Vagina (tissue), 2 donors: ENCODE measurements around the gene UQCRC1. TPM values are rescaled to one million over a fixed set of nuclear protein-coding genes. Genes with fewer than 3 reads are reported as not detected.

Experiments used
- DNase-seq, 2 donors: peaks; one replicate each; pipeline ENCODE4 v3.0.0-alpha.2; 2017; ENCODE audit errors: extremely low spot score in 2 of 2
- H3K27ac ChIP-seq: fragments of 200-600 bp; sonication (generic); one replicate; pipeline ENCODE4 v1.5.1; 2019
- H3K27me3 ChIP-seq: fragments of 200-600 bp; sonication (generic); one replicate; pipeline ENCODE4 v1.5.1; 2019
- H3K36me3 ChIP-seq, 2 donors: fragments of 200-600 bp; sonication (generic); one replicate each; pipeline ENCODE4 v1.5.1; 2017 to 2019
- H3K4me1 ChIP-seq: fragments of 200-600 bp; sonication (generic); one replicate; pipeline ENCODE4 v1.5.1; 2019
- H3K4me3 ChIP-seq, 2 donors: fragments of 200-600 bp; sonication (generic); 1 replicate in 1 of 2; 2 replicates in 1 of 2; pipeline ENCODE4 v1.5.1; 2016 to 2019
- H3K9me3 ChIP-seq: fragments of 200-600 bp; sonication (generic); one replicate; pipeline ENCODE4 v1.5.1; 2019
- CTCF ChIP-seq, 3 experiments: fragments of 450-650 bp in 2 of 3; fragments of 200-600 bp in 1 of 3; sonication (generic) in 1 of 3; IDR thresholded peaks; one replicate each; pipeline ENCODE4 v1.5.1; 2017 to 2019; ENCODE audit warnings: antibody characterized with exemption in 3 of 3, mild to moderate bottlenecking in 2 of 3, moderate library complexity in 2 of 3
- POLR2A ChIP-seq, 2 donors: fragments of 450-650 bp; IDR thresholded peaks; one replicate each; pipeline ENCODE4 v1.6.1; 2017; ENCODE audit warnings: antibody characterized with exemption in 2 of 2, mild to moderate bottlenecking in 2 of 2, moderate library complexity in 2 of 2
- POLR2AphosphoS5 ChIP-seq, 2 donors: sonication (generic); formaldehyde crosslinking; IDR thresholded peaks; one replicate each; pipeline ENCODE4 v1.9.0; 2017; ENCODE audit warnings: antibody characterized with exemption in 2 of 2, mild to moderate bottlenecking in 2 of 2, low read depth in 1 of 2; ENCODE audit not compliant: insufficient read depth in 1 of 2
- intact Hi-C: fragments of 100-400 bp; cut with DNase I; formaldehyde crosslinking; loops from one replicate; pipeline ENCODE4 v1.15.1; 2023
- total RNA-seq: library from RNA; depleted of rRNA; stranded (reverse); fragments of >200 nt; gene quantifications from one replicate; pipeline ENCODE4 v1.2.3, GENCODE V29; 2016

UQCRC1 gene
- total RNA-seq, 1 donor from 2014 or later, result 190 TPM

GRCh38 chr3:48612309-48612708 is 2.9 kb upstream of the UQCRC1 start:
- DNase-seq, result no peak
- no peak for TF ChIP-seq POLR2AphosphoS5 (IDR thresholded peaks at IDR 0.05; ENCODE audit: insufficient read depth in 1 of 2, low read depth in 1 of 2)
- TF ChIP-seq CTCF (IDR thresholded peaks at IDR 0.05), result no peak
- TF ChIP-seq POLR2A (IDR thresholded peaks at IDR 0.05), result no peak
- intact Hi-C loops, result no loop called here
- Histone ChIP-seq H3K9me3 (no peaks in the 10 kb centered on the region), H3K27ac (no peak overlapping the region), H3K36me3 (peaks cover 0 to under 1% of the 10 kb centered on the region in 2 donors), H3K27me3 (no peaks in the 10 kb centered on the region), H3K4me3 (no peak overlapping the region), H3K4me1 (peaks cover 19% of the 10 kb centered on the region)

GRCh38 chr3:48607519-48607918 is 1.9 kb downstream of the UQCRC1 start:
- intact Hi-C loops, result no loop called here
- no peaks in the 10 kb centered on the region for H3K9me3 ChIP-seq
- no peaks in the 10 kb centered on the region for H3K27me3 ChIP-seq
- TF ChIP-seq CTCF (IDR thresholded peaks at IDR 0.05), result no peak
- TF ChIP-seq POLR2AphosphoS5 (IDR thresholded peaks at IDR 0.05; ENCODE audit: insufficient read depth in 1 of 2, low read depth in 1 of 2), result no peak
- TF ChIP-seq POLR2A (IDR thresholded peaks at IDR 0.05), result no peak
- H3K4me3 ChIP-seq, result no peak overlapping the region
- DNase-seq, result no peak
- H3K27ac ChIP-seq, result no peak overlapping the region
- peaks cover 34% of the 10 kb centered on the region for H3K4me1 ChIP-seq
- peaks cover 0 to 45% of the 10 kb centered on the region in 2 donors for H3K36me3 ChIP-seq

- Histone ChIP-seq H3K9me3 (no peaks in the 10 kb centered on the region), H3K36me3 (peaks cover 0 to 76% of the 10 kb centered on the region in 2 donors), H3K4me1 (peaks cover 56% of the 10 kb centered on the region), H3K27ac (no peak overlapping the region), H3K27me3 (no peaks in the 10 kb centered on the region), H3K4me3 (no peak overlapping the region)
- DNase-seq, result no peak
- TF ChIP-seq CTCF (IDR thresholded peaks at IDR 0.05), result no peak
- TF ChIP-seq POLR2A (IDR thresholded peaks at IDR 0.05), result no peak
- TF ChIP-seq POLR2AphosphoS5 (IDR thresholded peaks at IDR 0.05; ENCODE audit: insufficient read depth in 1 of 2, low read depth in 1 of 2), result no peak
- intact Hi-C loops, result loop anchor here (2.0 kb wide), 1 partner anchor 37 kb away; no protein-coding TSS in a partner anchor
Observed at GRCh38 chr3:48601622-48601994, 7.8 kb downstream of the UQCRC1 start.

GRCh38 chr3:48600711-48601621 is 8.5 kb downstream of the UQCRC1 start:
- DNase-seq, result no peak
- intact Hi-C loops, result loop anchor here (2.0 kb wide), 1 partner anchor 36 kb away; no protein-coding TSS in a partner anchor
- Histone ChIP-seq H3K27me3 (no peaks in the 10 kb centered on the region), H3K9me3 (no peaks in the 10 kb centered on the region), H3K4me1 (peaks cover 56% of the 10 kb centered on the region), H3K27ac (peak overlapping the region; percentile 94), H3K4me3 (no peak overlapping the region), H3K36me3 (peaks cover 0 to 71% of the 10 kb centered on the region in 2 donors)
- TF ChIP-seq CTCF (IDR thresholded peaks at IDR 0.05) (no peak), POLR2AphosphoS5 (IDR thresholded peaks at IDR 0.05; ENCODE audit: insufficient read depth in 1 of 2, low read depth in 1 of 2) (no peak), POLR2A (IDR thresholded peaks at IDR 0.05) (no peak)
